UCSD-AML1 (cell line): ENCODE measurements around the gene LYSMD2.
A peak's percentile ranks its signal among the peaks of the same experiment; 100 is the strongest.

ENCODE experiments used
- DNase-seq: peaks from one replicate; lab custom pipeline; 2025; ENCODE audit not compliant: unreplicated experiment; lab: John Stamatoyannopoulos, UW

LYSMD2 gene

DNA sequence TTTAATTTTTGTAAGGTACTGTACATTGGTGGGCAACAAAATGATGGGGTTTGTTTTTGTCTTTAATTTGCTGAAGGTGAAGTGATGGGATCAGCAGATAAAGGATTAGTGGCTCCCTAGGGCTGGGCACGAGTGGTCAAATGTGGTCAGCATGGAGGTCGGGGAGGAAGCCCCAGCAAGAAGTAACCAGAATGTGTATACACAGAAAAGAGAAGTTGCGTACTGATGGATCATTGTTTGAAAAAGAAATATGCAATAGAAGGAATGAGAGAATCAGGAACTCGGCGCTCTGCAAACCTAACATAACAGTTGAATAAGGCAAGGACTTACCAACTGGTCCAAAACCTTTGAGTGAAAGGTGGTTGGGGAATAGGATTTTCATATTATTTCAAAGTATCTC lies 15.4 kb upstream of the LYSMD2 start:
- DNase-seq: no peak

DNA sequence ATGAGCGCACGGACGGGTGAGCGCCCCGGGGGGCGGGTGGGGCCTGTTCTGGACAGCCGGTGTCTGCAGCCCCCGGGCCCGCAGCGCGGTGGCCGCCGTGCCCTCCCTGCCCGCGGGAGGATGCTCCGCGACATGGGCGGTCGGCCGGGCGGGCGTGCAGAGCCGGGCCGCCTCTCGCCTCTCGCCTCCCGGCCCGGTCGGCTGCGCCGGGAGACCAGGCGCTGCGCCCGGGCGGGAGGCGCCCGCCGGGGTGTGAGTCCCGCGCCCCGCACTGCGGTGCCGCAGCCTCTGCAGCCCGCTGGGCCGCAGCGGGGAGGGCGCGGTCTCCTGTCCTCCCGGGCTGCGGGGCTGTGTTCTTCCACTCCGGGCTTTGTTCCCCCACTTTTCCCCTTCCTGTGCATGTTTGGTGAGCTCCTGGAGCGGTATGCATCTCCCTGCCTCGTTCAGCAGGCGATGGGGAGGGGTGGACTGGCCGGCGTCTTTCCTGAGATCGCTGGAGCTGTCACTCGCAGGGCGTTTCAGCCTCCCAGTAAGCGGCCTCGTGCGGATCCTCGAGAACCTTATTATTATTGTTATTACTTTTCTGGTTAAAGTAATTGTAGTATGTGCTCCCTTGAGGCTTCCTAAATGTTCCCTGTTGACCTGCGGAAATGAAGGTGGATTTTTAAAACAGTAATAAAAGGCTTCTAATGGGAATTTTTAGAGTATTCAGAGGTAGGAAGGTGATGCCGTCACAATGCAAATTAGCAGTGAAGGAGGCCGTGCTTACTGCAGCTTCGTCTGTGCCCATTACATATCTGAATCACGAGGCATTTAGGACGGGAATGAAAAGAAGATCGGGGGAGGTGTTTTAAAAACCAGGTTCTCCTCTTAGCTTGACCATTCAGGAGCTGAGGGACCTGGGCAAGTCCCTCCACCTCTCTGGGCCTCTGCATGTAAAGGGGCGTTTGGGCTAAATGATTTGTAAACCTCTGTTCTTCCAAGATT lies 14.5 kb upstream of the LYSMD2 start:
- peak; percentile 28 for DNase-seq

DNA sequence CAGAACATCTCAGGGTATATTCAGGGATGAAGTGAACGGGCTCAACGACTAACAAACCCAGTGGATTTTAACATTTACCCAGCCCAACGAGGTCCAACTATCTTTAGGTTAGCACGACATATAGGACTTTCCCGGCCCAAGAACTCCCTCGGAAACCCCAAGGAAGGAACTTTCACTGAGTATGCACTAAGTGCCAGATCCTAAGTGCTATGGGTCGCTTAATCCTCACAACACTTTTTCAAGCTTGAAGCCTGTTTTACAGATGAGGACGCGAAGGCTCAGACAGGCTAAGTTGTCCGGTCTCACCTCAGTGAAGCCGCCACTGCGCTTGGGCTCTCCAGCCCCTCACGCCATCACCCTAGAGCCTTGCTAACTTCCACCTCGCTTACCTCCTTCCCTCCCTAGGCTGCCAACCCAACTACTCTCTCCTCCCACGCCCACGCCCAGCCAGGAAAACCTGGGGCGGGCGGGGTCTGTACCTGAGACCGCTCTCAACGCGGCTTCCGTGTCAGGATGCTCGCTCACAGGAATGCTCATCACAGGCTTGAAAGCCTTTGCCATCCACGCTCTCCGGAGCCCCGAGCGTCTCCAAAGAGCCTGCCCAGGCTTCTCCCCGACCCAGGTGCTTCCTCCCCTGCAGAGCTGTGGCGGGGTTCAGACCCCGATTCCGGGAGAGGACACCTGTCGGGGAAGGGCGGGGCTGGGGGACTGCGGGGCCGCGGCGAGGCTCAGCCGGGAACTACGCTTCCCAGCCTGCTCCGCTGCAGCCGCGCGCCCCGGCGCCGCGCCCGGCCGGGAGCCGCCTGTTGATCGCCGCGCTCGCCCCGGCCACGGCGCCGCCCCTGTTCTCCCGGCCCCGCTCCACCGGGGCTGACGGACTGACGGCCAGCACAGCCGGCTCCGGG lies 13.6 kb upstream of the LYSMD2 start, which contains the start of gene TMOD2:
Gene TMOD2 (plus strand): TSS at position 806 of the 905 bp plus-strand sequence. CDS start 14,845 bp downstream, outside the sequence.
- peak; percentile 31 for DNase-seq

GRCh38 chr15:51750186-51750585 lies 12.7 kb upstream of the LYSMD2 start:
- DNase-seq: no peak

DNA sequence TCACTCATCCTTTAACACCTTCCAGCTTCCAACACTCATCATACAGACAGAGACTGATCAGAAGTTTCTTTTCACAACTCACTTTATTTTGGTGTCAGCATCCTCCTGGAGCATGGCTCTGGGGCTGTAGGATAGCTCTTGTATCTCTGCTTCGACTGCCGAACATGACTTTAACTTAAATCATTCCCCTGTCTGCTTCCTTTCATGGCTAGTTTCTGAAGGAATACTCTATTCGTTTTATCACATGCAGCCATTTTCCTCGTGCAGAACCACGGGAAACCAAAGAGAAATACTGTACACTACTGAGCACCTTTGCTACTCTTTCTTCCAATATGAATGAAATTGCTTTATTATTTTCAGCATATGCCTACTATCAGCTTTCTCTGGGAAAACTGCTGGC lies 11.9 kb upstream of the LYSMD2 start:
- DNase-seq: no peak

- no peak for DNase-seq
Observed at GRCh38 chr15:51739061-51739712, 1.7 kb upstream of the LYSMD2 start.

DNA sequence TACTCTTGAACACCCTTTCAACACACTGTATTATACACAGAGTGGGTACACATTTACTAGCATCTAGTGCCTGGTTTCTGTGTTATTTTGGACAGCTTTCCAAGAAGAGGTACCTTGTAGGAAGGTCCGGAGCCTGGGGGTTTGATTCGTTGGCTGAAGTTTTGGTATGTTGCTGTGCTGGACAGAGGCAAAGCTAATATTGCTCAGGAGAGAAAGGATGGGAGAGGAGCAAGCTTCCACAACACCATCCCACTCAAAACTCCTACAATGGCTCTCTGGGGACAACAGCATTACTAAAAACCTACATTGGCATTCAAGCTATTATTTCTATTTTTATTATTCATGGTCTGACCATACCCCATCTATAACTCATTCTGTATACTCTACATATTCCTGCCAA lies 1.1 kb upstream of the LYSMD2 start:
- no peak for DNase-seq

DNA sequence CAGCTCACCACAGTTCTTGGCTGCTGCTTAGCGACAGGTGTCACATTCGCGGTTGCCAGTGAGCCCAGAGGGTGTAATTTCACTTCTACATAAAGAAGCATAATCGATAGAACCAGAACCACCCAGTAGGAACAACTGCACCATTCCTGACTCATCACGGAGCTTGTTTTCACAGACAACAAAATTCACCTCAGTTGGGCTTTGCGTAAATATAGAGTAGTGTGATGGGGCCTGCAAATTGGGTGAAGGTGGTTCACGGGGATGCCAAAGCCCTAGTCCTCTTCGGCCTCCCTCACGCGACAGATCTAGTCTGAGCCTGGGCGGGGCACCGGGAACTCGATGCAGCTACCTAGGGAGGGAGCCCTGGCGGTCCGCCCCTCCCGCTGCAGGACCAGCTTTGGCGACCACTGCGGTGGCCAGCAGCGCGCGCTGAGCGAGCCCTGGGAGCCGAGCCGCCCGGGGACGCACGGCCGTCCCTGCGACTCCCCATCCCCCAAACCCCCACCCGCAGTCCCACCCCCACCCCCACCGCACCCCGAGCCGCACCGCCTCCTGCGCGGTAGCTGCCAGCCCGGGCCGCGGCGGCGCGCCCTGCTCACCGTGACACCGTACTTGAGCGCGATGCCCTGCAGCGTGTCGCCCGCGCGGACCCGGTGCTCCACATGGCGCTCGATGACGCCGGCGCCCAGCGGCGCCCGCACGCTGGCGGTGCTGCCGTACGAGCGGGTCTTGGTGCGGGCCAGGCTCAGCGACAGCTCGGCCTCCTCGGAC lies 519 bp downstream of the LYSMD2 start:
- DNase-seq: peak; percentile 65

DNA sequence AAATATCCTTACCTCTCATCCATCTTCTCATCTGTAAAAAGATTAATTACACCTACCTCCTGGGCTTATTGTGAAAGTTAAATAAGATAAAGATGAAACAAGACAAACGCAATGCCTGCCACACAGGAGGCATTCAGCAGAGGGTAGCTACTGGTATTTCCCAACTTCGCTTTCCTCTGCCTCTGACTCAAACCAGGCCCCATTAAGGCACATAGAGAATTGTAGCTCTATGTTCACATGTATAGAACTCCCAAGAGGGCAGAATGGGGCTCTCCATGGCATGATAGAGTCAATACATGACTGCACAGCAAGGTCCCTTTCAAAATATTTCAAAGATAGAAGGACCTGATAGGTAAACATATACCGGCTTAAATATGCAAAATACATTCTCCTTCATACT lies 1.4 kb downstream of the LYSMD2 start:
- no peak for DNase-seq

GRCh38 chr15:51735228-51736010 lies 2.0 kb downstream of the LYSMD2 start:
- no peak for DNase-seq

DNA sequence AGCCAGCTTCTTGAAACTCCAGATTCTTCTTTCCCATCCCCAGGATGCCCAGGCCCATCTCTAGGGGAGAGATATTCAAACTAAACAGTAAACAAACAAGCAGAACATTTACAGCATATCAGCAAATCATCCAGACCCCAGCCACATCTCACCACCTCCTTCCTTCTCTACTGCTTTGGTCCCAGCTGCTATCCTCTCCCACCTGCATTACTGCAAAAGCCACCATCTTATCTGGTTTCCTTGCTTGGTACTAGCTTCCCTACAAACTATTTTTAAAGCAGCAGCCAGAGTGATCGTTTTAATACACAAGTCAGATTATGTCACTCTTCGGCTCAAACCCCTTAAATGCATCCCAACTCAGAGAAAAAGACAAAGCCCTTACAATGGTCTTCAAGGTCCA lies 4.8 kb downstream of the LYSMD2 start:
- no peak for DNase-seq

- peak; percentile 39 for DNase-seq
Observed at GRCh38 chr15:51731549-51732267, 5.7 kb downstream of the LYSMD2 start.

GRCh38 chr15:51727141-51727897 lies 10.1 kb downstream of the LYSMD2 start:
- DNase-seq: peak; percentile 23

- DNase-seq: no peak
Observed at GRCh38 chr15:51726302-51727073, 11.0 kb downstream of the LYSMD2 start.

- DNase-seq: no peak
Observed at GRCh38 chr15:51724673-51725072, 12.8 kb downstream of the LYSMD2 start.

- DNase-seq: no peak
Observed at GRCh38 chr15:51724199-51724598, 13.3 kb downstream of the LYSMD2 start.

DNA sequence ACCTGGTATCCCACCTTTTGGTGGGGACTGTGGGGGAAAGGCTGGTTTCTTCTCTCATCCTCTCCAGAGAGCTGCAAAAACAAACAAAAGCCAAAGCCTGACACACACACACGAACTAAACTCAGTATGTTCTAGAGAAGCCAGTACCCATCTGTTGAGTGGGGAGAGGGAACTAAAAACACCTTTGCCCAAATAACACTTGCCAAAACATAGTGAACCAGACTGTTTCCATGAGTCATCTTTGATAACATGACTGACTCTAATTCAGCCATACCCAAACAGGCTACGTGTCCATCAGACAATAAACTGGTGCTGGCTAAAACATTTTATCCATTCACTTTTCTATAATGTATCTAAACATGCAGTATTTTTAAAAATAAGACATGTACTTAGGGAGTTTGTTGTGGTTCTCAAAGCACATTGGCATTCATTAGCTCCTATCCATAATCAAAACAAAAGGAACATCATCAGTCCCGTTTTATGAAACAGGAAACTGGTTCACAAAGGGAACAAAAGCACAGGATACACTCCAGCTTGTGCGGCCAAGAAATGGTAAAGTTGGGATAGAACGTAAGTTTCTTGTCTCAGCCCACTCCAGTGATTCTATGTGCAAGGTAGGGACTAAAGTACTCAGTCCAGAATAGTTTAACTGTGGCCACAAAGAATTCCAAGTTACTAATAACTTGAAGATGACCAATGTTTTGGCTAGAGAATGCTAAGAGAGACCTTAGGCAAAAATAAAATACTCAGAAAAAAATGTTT lies 16.1 kb downstream of the LYSMD2 start:
- DNase-seq: no peak
